Measurements from ENCODE around the gene CRTAC1.

The CRTAC1 gene

DNA sequence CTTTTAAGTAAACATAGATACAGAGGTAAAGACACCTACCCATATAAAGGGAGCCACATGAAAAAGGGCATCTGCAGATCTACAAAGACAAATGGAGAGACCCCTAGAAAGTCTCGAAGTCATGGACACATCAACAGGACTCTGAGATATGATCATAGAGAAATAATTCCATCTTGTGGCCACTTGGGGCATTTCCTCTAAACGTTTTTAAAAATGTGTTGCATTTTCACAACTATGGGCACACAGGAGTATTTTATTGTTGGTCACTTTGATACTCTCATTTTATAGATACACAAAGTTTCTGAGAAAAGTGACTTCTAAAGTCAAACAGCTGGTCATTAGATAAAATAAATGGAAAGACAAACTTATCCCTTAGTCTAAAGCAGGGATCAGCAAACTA is 87.1 kb downstream of the CRTAC1 start:
- no peak overlapping the region for H3K9ac ChIP-seq
- no peaks in the 10 kb centered on the region for H3K4me1 ChIP-seq
- TF ChIP-seq, protein P1, sequence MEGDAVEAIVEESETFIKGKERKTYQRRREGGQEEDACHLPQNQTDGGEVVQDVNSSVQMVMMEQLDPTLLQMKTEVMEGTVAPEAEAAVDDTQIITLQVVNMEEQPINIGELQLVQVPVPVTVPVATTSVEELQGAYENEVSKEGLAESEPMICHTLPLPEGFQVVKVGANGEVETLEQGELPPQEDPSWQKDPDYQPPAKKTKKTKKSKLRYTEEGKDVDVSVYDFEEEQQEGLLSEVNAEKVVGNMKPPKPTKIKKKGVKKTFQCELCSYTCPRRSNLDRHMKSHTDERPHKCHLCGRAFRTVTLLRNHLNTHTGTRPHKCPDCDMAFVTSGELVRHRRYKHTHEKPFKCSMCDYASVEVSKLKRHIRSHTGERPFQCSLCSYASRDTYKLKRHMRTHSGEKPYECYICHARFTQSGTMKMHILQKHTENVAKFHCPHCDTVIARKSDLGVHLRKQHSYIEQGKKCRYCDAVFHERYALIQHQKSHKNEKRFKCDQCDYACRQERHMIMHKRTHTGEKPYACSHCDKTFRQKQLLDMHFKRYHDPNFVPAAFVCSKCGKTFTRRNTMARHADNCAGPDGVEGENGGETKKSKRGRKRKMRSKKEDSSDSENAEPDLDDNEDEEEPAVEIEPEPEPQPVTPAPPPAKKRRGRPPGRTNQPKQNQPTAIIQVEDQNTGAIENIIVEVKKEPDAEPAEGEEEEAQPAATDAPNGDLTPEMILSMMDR (IDR thresholded peaks at IDR 0.05) = no peak
- H3K27me3 ChIP-seq (ENCODE audit: control insufficient read depth, insufficient read depth, low read length) = no peaks in the 10 kb centered on the region
- no peak overlapping the region for H3K4me2 ChIP-seq (ENCODE audit: low read length)
- H2AFZ ChIP-seq = no peak overlapping the region
- H3K79me2 ChIP-seq = no peaks in the 10 kb centered on the region
- H3K27ac ChIP-seq = no peak overlapping the region
- no peak overlapping the region for H3K4me3 ChIP-seq (ENCODE audit: low read depth, low read length)
- no peaks in the 10 kb centered on the region for H3K36me3 ChIP-seq (ENCODE audit: control insufficient read depth, insufficient read depth, low read length)
- no peaks in the 10 kb centered on the region for H3K9me3 ChIP-seq (ENCODE audit: control insufficient read depth, low read length)

DNA sequence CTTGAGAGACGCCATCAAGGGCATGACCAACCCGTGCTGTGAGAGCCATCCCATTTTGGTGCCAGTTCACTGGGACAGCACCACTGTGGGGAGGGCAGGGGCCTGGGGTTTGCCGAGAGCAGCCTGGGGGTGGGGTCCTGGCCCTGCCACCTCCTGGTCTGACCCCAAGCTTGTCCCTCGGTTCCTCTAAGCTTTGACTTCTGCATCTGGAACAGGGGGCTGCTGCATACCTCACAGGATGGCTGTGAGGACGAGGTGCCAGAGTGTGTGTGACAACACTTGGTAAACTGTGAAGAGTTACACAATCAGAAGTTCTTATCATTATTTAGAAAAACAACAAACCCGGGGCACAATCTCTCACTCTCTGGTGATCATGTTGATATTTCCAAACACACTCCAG is 89.9 kb downstream of the CRTAC1 start:
- Histone ChIP-seq H2AFZ (no peak overlapping the region), H3K27me3 (ENCODE audit: control insufficient read depth, insufficient read depth, low read length) (no peaks in the 10 kb centered on the region), H3K4me3 (ENCODE audit: low read depth, low read length) (no peak overlapping the region), H3K27ac (no peak overlapping the region), H3K79me2 (no peaks in the 10 kb centered on the region), H3K9me3 (ENCODE audit: control insufficient read depth, low read length) (no peaks in the 10 kb centered on the region), H3K4me1 (no peaks in the 10 kb centered on the region), H3K36me3 (ENCODE audit: control insufficient read depth, insufficient read depth, low read length) (no peaks in the 10 kb centered on the region), H3K9ac (no peak overlapping the region), H3K4me2 (ENCODE audit: low read length) (no peak overlapping the region)
- TF ChIP-seq, protein P1 (IDR thresholded peaks at IDR 0.05) = no peak

DNA sequence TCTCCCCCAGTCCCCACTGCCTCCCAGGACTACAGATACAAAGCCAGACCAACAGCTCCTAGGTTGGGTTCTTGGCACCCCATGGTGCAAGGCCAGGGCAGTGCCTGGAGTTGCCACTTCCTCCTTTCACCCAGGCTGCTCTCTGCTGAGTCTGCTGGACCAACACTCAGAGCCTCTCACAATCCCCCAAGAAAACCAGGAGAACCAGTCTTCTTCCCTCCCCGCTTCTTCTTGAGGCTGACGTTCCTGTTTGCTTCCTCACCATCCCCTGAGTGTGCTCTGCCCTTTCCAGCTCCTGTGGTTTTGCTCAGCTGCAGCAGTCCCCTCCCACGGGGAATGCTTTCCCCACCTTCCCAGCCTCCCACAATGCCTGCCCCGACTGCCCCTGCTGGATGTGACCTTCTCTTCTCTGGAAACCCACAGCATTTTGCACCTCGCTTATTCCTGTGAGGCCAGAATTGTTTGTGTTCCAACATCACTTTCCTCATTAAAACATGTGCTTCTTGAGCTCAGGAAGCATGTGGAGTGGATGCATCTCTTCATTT is 90.9 kb downstream of the CRTAC1 start:
- H3K27me3 ChIP-seq (ENCODE audit: control insufficient read depth, insufficient read depth, low read length) = no peaks in the 10 kb centered on the region
- no peak overlapping the region for H3K4me2 ChIP-seq (ENCODE audit: low read length)
- H3K79me2 ChIP-seq = no peaks in the 10 kb centered on the region
- TF ChIP-seq, protein P1 (IDR thresholded peaks at IDR 0.05) = no peak
- no peaks in the 10 kb centered on the region for H3K9me3 ChIP-seq (ENCODE audit: control insufficient read depth, low read length)
- H3K36me3 ChIP-seq (ENCODE audit: control insufficient read depth, insufficient read depth, low read length) = no peaks in the 10 kb centered on the region
- H3K4me1 ChIP-seq = no peaks in the 10 kb centered on the region
- no peak overlapping the region for H3K27ac ChIP-seq
- no peak overlapping the region for H3K4me3 ChIP-seq (ENCODE audit: low read depth, low read length)
- H2AFZ ChIP-seq = no peak overlapping the region
- no peak overlapping the region for H3K9ac ChIP-seq

DNA sequence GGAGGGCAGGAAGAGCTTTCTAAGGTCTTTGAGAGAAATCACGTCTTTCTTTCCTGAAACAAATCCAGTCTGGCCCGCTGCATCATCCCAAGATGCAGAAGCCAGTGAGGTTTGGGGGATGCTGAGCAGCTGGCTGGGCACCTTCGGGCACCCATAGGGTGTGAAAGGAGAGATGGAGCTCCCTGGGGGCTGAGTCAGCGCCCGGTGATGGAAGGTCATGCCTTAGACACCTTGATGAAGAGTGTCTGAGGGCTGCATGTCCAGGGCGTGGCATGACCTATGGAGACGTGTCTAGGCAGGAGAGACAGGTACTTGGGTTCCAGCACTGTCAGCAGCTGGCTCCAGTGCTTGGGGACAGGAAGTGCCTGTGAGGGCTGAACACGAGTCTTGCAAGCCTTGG is 92.5 kb downstream of the CRTAC1 start:
- Histone ChIP-seq H3K4me1 (no peaks in the 10 kb centered on the region), H3K9me3 (ENCODE audit: control insufficient read depth, low read length) (no peaks in the 10 kb centered on the region), H3K79me2 (no peaks in the 10 kb centered on the region), H3K27ac (no peak overlapping the region), H3K4me2 (ENCODE audit: low read length) (no peak overlapping the region), H2AFZ (no peak overlapping the region), H3K4me3 (ENCODE audit: low read depth, low read length) (no peak overlapping the region), H3K9ac (no peak overlapping the region), H3K27me3 (ENCODE audit: control insufficient read depth, insufficient read depth, low read length) (no peaks in the 10 kb centered on the region), H3K36me3 (ENCODE audit: control insufficient read depth, insufficient read depth, low read length) (no peaks in the 10 kb centered on the region)
- TF ChIP-seq, protein P1 (IDR thresholded peaks at IDR 0.05) = no peak

DNA sequence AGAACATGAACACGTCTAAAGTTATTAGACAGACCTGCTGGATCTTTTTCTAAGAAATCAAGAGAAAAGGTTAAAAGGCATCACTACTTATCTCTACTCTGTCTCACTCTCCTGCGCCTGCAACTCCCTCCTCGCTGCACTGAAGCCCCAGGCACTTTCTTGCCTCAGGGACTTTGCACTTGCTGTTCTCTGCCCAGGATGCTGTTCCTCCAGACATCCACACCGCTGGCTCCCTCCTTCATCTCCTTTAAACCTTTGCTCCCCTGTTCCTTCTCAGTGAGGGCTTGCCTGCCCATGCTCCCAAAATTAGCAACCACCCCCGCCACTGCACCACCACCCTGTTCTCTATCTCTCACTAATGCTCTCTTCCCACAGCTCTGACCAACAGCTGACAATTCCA is 93.4 kb downstream of the CRTAC1 start:
- H3K9ac ChIP-seq = no peak overlapping the region
- H3K4me3 ChIP-seq (ENCODE audit: low read depth, low read length) = no peak overlapping the region
- no peak overlapping the region for H2AFZ ChIP-seq
- H3K27ac ChIP-seq = no peak overlapping the region
- no peaks in the 10 kb centered on the region for H3K79me2 ChIP-seq
- H3K4me1 ChIP-seq = no peaks in the 10 kb centered on the region
- no peaks in the 10 kb centered on the region for H3K27me3 ChIP-seq (ENCODE audit: control insufficient read depth, insufficient read depth, low read length)
- H3K36me3 ChIP-seq (ENCODE audit: control insufficient read depth, insufficient read depth, low read length) = no peaks in the 10 kb centered on the region
- H3K9me3 ChIP-seq (ENCODE audit: control insufficient read depth, low read length) = no peaks in the 10 kb centered on the region
- TF ChIP-seq, protein P1 (IDR thresholded peaks at IDR 0.05) = no peak
- no peak overlapping the region for H3K4me2 ChIP-seq (ENCODE audit: low read length)
